ENCODE data around the gene MSMB.

- TF ChIP-seq CTCF (optimal IDR thresholded peaks at IDR 0.05 in 1 of 3, IDR thresholded peaks at IDR 0.05 in 1 of 3, conservative IDR thresholded peaks at IDR 0.05 in 1 of 3; ENCODE audit: extremely low read depth in 1 of 3, insufficient read depth in 2 of 3, low read length in 3 of 3) (no peak), EZH2 (IDR thresholded peaks at IDR 0.05; ENCODE audit: low read length) (no peak)
Measured at GRCh38 chr10:46053534-46054434, 7.7 kb upstream of the MSMB start.
